ENCODE measurements around the gene DCUN1D3.

Gene DCUN1D3

DNA sequence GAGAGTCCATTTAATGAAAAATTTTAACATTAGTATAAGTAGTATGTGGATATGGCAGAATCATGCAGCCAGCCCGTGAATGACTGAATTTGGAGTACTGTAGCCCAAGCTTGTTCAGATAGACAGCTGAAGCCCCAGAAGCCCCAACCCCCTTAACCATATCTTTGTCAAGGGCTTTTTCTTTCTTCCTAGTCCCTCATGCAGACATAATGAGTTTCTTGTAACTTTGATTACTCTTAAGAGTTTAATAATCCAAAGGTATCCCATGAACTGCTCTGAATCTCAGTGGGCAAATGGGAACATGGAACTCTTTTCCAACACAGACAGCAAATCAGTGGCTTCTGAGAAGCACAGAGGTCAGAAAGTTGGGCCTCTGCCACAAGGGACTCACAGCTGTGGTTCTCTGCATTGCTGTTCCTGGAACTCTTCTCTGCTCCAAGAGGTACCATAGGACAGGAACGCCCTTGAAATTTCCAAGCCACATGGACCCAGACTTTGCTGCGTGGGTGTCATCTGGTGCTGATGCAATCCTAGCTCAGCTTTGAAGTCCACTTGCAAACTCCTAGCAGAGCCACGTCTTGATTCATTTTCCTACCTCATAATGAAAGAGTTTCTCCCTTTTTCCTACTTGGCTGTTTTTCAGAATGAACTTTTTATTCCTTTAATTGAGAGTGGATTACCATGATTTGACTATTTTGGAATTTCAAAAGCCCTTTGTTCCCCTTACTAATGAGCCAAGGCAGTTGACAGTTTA is 18.5 kb upstream of the DCUN1D3 start:
- DNase-seq = no peak

- DNase-seq = no peak
Measured at GRCh38 chr16:20916942-20917341, 16.8 kb upstream of the DCUN1D3 start.

DNA sequence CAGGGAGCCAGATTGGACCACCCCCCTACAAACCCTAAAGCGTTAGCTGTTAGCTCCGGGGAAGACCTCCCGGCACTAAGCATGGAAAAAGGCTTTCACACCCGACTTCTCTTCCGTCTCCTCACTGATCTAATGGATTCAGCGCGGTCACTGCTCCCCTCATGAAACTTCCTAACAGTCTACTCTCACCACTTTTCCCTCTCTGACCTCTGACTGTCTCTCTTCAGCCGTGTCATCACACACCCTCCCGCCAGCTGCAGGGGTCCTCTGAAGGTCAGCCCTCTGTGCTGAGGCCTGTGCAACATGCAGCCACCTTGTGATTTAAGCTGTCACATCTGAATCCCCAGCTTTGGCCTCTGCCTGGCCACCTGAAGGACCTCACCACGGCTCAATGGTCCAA is 16.1 kb upstream of the DCUN1D3 start:
- DNase-seq = no peak

- DNase-seq = no peak
Measured at GRCh38 chr16:20911361-20911760, 11.2 kb upstream of the DCUN1D3 start.

DNA sequence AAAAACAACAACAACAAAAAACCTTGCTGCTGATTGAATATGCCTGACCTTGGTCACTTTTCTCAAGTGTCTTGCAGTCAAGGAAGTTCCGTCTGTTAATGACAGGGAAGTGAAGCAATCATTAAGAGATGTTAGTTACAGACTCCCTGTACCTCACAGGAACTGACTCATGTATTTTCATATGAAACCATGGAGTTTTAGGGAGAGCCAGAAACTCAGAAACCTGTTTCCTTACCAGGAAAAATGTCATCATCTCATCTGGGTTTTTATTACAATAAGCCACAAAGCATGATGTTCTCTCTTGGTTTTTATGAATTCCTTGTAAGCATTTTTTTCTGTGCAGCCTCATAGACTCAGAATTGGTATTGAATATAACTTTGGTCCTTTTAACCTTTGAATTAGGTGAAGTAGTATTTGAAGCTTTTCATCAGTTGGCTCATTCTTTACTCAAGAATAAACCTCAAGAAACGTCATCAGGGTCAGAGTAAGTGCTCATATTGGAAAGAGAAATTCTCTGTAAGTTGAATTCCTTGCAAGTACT is 10.7 kb upstream of the DCUN1D3 start:
- peak; percentile 21 for DNase-seq

- DNase-seq = no peak
Measured at GRCh38 chr16:20906341-20907255, 6.4 kb upstream of the DCUN1D3 start.

GRCh38 chr16:20905576-20905975 is 5.4 kb upstream of the DCUN1D3 start:
- DNase-seq = no peak

GRCh38 chr16:20904507-20905081 is 4.4 kb upstream of the DCUN1D3 start:
- peak; percentile 71 for DNase-seq

- peak; percentile 4 for DNase-seq
Measured at GRCh38 chr16:20903899-20904506, 3.8 kb upstream of the DCUN1D3 start.

DNA sequence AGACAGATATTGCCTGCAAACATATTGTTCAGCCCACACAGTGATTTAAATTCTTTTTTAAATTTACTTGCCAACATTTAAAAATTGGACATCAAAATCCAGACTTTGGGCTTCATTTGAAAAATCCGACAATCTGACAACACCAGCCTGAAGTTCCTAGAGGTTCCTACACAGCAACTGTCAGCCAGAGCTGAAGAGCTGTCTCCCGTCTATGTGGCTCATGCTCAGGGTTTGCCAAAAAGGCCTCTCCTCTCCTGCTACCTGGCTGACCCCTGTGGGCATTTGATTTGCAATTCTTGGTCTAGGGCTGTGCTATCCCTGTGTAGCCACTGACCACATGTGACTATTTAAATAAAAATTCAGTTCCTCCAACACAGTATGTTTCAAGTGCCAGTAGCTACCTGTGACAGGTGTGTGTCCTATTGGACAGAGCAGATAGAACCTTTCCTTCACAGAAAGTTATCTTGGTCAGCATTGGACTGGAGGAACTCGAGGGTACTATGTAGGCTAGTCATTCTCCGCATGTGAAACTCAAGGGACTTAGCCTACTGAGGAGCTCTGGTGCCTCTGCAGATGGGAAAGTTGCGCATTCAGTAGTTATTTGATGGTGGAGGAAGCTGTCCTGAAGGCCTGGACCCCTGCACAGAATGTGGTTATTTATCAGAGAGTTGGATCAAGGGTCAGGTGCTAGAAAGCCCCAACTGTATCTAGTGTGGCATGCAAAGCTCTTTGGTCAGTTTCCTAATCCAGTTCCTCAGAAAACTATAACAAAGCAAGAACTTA is 3.1 kb upstream of the DCUN1D3 start:
- DNase-seq = no peak

DNA sequence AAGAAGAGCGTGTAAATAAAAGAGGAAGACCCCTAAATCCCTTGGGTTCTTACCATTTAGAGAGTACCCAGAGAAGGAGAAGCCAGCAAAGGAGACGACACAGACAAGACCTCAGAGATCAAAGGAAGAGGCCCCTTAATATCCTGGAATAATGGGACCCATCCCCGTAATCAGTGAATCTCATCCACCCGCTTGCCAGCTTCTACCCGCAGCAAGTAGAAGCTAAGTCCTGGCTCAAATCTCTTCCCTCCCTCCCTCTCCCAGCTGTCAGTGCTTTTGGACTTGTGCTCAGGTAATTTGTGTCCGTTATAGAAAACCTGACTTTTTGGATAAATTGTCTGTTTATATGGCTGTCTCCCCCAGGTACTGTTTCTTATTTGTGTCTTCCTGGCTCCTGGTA is 2.3 kb upstream of the DCUN1D3 start:
- no peak for DNase-seq

GRCh38 chr16:20901436-20902112 is 1.4 kb upstream of the DCUN1D3 start:
- peak; percentile 56 for DNase-seq

GRCh38 chr16:20901068-20901435 is 894 bp upstream of the DCUN1D3 start:
- no peak for DNase-seq

DNA sequence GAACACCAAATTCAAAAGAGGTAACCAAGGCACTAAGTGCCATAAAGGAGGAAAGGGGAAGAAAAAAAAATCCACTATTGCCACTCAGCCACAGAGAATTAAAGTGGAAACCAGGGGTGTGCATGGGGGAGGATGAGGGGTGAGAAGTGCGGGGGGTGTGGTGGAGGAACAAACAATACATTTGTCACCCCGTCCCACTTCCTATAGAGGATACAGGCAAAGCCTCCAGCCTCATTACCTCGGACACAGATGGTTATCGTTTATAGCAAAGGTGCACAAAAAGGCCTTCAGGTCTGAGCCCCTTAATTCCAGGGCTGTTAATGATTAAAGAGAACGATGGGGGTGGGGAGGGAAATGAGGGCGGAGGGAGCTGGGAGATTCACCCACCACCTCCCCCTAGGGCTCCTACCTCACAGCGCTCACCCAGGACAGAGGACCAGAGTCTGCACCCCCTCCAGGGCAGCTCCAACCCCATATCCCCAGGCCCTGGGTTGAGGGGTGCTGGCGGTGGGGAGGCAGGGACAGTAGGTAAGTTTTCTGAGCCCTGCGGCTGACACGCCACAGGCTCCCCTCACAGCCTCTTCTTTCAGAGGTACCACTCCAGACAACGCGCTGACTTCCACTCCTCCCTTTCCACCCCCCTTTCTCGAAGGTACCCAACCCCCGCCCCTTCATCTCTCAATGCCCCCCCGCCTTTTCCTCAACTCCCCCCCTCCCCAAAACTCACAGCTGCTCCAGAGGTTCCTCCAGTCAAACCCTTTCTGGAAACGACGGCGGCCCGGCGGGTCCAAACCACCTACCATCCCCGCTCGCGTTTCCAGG is 470 bp downstream of the DCUN1D3 start:
- DNase-seq = peak; percentile 30

GRCh38 chr16:20899071-20899470 is 1.1 kb downstream of the DCUN1D3 start:
- DNase-seq = no peak

DNA sequence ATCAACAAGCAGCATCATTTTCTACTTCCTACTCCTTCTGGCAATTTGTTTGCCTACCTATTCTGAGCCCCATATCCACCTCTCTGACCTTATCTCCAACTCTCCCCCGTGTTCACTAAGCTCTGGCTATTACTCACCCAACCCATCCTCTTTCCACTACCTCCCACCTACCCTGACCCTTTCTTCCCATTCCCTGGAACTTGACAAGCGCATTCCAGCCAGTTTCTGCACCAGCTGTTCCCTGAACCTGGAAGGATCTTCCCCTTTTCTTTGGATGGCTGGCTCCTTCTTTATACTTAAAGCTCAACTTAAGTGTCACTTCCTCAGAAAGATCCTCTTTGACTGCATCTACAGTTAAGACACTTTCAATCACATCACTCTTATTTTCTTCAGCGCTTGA is 2.2 kb downstream of the DCUN1D3 start:
- no peak for DNase-seq

DNA sequence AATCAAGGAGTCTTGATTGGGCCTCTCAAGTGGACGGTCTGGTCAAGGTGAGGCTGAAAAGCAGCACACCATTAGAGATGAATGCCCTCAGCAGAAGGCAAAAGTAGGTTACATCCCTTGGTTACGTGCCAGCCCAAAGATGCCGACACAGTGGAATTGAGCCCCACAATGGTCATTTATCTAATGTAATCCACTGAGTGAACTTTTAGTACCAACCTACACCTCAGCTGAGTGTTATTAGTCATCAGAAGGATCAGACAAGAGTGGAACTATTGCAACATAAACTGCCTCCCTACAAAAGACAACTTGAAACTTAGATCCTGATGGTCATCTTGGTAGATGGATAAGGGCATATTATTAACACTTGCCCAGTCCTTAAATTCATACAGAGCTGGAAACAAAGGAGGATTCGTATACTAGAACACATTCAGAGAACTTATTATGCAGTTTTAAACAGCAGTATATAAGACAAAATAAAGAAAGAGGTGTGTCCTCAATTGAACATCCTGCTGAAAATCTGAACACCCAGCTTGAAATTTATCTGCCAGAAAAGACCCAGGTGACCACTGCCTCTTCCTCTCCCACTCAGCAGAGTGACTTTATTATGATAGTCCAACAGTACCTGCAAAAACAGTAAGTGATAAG is 2.8 kb downstream of the DCUN1D3 start:
- DNase-seq = no peak

DNA sequence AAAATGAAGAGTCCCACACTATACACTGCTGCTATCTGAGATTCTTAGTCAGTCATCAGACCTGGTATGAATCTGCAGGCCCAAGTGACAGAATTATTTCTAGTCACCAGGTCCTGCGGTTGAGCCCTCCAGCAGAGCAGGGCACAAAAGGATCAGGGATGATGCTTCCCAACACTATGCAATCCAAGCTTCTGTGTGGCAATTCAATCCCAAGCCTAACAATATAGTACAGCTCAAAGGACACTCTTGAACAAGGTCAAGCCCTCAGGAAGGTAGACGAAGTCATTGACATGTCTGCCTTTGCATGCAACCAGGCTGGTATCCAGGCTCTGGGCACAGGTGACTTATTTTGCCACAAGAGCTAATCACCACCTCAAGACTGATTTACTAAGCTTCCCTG is 5.8 kb downstream of the DCUN1D3 start:
- DNase-seq = no peak

GRCh38 chr16:20889625-20890275 is 10.4 kb downstream of the DCUN1D3 start:
- DNase-seq = no peak

DNA sequence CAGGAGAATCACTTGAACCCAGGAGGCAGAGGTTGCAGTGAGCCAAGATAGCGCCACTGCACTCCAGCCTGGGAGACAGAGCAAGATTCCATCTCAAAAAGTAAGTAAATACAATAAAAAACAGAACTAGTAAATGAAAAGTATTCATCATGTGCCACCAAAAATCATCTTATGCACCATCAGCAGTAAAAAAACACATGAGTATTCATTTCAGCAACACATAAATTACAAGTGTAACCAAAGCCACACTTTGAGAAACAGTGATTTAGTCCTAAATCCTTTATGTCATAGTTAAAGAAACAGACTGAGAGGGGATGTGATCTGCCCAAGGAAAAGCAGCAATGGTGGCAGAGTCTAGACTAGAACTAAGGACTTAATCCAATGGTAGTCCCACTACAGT is 13.0 kb downstream of the DCUN1D3 start:
- no peak for DNase-seq
